HCT116 (cell line): ENCODE data around the gene SLC25A4. TPM values are rescaled to one million over a fixed set of nuclear protein-coding genes. Genes with fewer than 3 reads are reported as not detected.

Experiments used
- ATAC-seq: fragments of 200-7000 bp; cut with Tn5 transposase; 2 replicates; pipeline ENCODE4 v1.9.1; 2020; ENCODE audit warnings: mild to moderate bottlenecking, moderate library complexity
- BruUV-seq: library from RNA; stranded (reverse); fragments of 400-500 nt; replicated peaks from 2 replicates; lab custom pipeline; 2021; lab: Mats Ljungman, UMichigan
- CTCF ChIA-PET: fragments of 300-600 bp; sonication (Branson Sonifier 250); formaldehyde crosslinking; loops from one replicate; lab custom pipeline; 2021; ENCODE audit warnings: antibody characterized with exemption; lab: Charles Lee
- POLR2A ChIA-PET: fragments of 300-600, 350-600 bp; sonication (Branson Sonifier 250); formaldehyde crosslinking; loops from one replicate; lab custom pipeline; 2021; ENCODE audit warnings: antibody characterized with exemption; lab: Charles Lee
- RAD21 ChIA-PET, 2 experiments: fragments of 300-600 bp; sonication (Branson Sonifier 250); formaldehyde crosslinking; loops; one replicate each; lab custom pipeline; 2023; ENCODE audit warnings: low total read pairs in 2 of 2; ENCODE audit not compliant: uncharacterized antibody in 2 of 2, unreplicated experiment in 2 of 2, low non-redundant PET in 1 of 2; lab: Charles Lee
- DNase-seq: peaks from one replicate; pipeline ENCODE4 v3.0.0-alpha.2; 2010; ENCODE audit warnings: low read depth, low spot score
- H2AFZ ChIP-seq: fragments of 200-600 bp; shearing (Covaris generic), sonication (generic); 2 replicates; pipeline ENCODE4 v1.6.1; 2017; ENCODE audit warnings: low read depth, mixed run types, mixed read lengths, antibody characterized with exemption, low read length; ENCODE audit not compliant: poor library complexity, severe bottlenecking
- H3K27ac ChIP-seq: 2 replicates; pipeline ENCODE4 v1.5.1; 2012; ENCODE audit warnings: low read depth, low read length
- H3K27me3 ChIP-seq: fragments of 200-600 bp; sonication (generic); 2 replicates; pipeline ENCODE4 v1.6.1; 2016; ENCODE audit warnings: mixed run types, low read length, mixed read lengths; ENCODE audit not compliant: insufficient read depth
- H3K36me3 ChIP-seq, 2 experiments: fragments of 200-500 bp in 1 of 2; fragments of 200-600 bp in 1 of 2; sonication (Bioruptor generic) in 1 of 2; sonication (generic) in 1 of 2; 2 replicates each; pipeline versions ENCODE4 v1.5.1 to v1.6.1; 2014 to 2016; ENCODE audit warnings: low read length in 2 of 2, inconsistent platforms in 1 of 2, mixed read lengths in 1 of 2, mixed run types in 1 of 2; ENCODE audit not compliant: insufficient read depth in 2 of 2, control insufficient read depth in 1 of 2
- H3K4me1 ChIP-seq, 2 experiments: fragments of 200-600 bp in 1 of 2; sonication (generic) in 1 of 2; 2 replicates each; pipeline versions ENCODE4 v1.5.1 to v1.6.1; 2012 to 2017; ENCODE audit warnings: low read length in 2 of 2, inconsistent platforms in 1 of 2, mild to moderate bottlenecking in 1 of 2, mixed read lengths in 1 of 2, mixed run types in 1 of 2, moderate library complexity in 1 of 2; ENCODE audit not compliant: insufficient read depth in 2 of 2, control insufficient read depth in 1 of 2
- H3K4me2 ChIP-seq: fragments of 200-600 bp; sonication (generic); 2 replicates; pipeline ENCODE4 v1.6.1; 2017; ENCODE audit warnings: mixed run types, low read length, mixed read lengths
- H3K4me3 ChIP-seq, 2 experiments: fragments of 200-600 bp in 1 of 2; sonication (generic) in 1 of 2; replicated peaks in 1 of 2; 2 replicates each; pipeline ENCODE4 v1.5.1; 2011 to 2016; ENCODE audit warnings: low read length in 2 of 2, control low read depth in 1 of 2, low read depth in 1 of 2, mild to moderate bottlenecking in 1 of 2, mixed read lengths in 1 of 2, mixed run types in 1 of 2
- H3K79me2 ChIP-seq: fragments of 200-600 bp; sonication (generic); 2 replicates; pipeline ENCODE4 v1.6.1; 2017; ENCODE audit warnings: mild to moderate bottlenecking, mixed run types, low read length, moderate library complexity, mixed read lengths; ENCODE audit not compliant: insufficient read depth
- H3K9ac ChIP-seq: fragments of 200-600 bp; sonication (generic); 2 replicates; pipeline ENCODE4 v1.6.1; 2016; ENCODE audit warnings: low read length, mixed read lengths
- H3K9me2 ChIP-seq: fragments of 200-600 bp; sonication (generic), shearing (Covaris generic); 2 replicates; pipeline ENCODE4 v1.6.1; 2017; ENCODE audit warnings: mixed run types, mild to moderate bottlenecking, moderate library complexity; ENCODE audit not compliant: insufficient read depth
- H3K9me3 ChIP-seq, 2 experiments: fragments of 200-500 bp in 1 of 2; fragments of 200-600 bp in 1 of 2; sonication (Bioruptor generic) in 1 of 2; sonication (generic) in 1 of 2; 2 replicates each; pipeline ENCODE4 v1.6.1; 2014 to 2017; ENCODE audit warnings: low read length in 2 of 2, mixed read lengths in 2 of 2, inconsistent platforms in 1 of 2, low read depth in 1 of 2, mild to moderate bottlenecking in 1 of 2, mixed run types in 1 of 2, moderate library complexity in 1 of 2; ENCODE audit not compliant: control insufficient read depth in 1 of 2, insufficient read depth in 1 of 2
- H4K20me1 ChIP-seq: fragments of 200-600 bp; sonication (generic), shearing (Covaris generic); 2 replicates; pipeline ENCODE4 v1.6.1; 2017; ENCODE audit warnings: mixed run types, mild to moderate bottlenecking, moderate library complexity; ENCODE audit not compliant: insufficient read depth
- CBX3 ChIP-seq: IDR thresholded peaks from 2 replicates; pipeline ENCODE4 v1.6.1; 2012; ENCODE audit warnings: low read depth
- CTCF ChIP-seq, 3 experiments: fragments of 200-600 bp in 1 of 3; sonication (generic) in 1 of 3; IDR thresholded peaks in 2 of 3; conservative IDR thresholded peaks in 1 of 3; 2 replicates each; pipeline ENCODE4 v1.5.1; 2012 to 2017; ENCODE audit warnings: low read depth in 2 of 3, low read length in 2 of 3, antibody characterized with exemption in 1 of 3, borderline replicate concordance in 1 of 3, control low read depth in 1 of 3, mild to moderate bottlenecking in 1 of 3, mixed read lengths in 1 of 3, mixed run types in 1 of 3, moderate library complexity in 1 of 3; ENCODE audit not compliant: insufficient read depth in 1 of 3
- EGR1 ChIP-seq: IDR thresholded peaks from 2 replicates; pipeline ENCODE4 v1.6.1; 2012; ENCODE audit warnings: low read depth
- ELF1 ChIP-seq: IDR thresholded peaks from 2 replicates; pipeline ENCODE4 v1.6.1; 2012; ENCODE audit warnings: low read depth, borderline replicate concordance
- EZH2 ChIP-seq: fragments of 200-600 bp; sonication (generic); IDR thresholded peaks from 2 replicates; pipeline ENCODE4 v1.6.1; 2017; ENCODE audit warnings: antibody characterized with exemption, mixed run types
- EZH2phosphoT487 ChIP-seq: fragments of 200-600 bp; IDR thresholded peaks from 2 replicates; pipeline ENCODE4 v1.6.1; 2018; ENCODE audit warnings: antibody characterized with exemption, borderline replicate concordance
- FOSL1 ChIP-seq: IDR thresholded peaks from 2 replicates; pipeline ENCODE4 v1.6.1; 2012; ENCODE audit warnings: low read depth
- JUND ChIP-seq: IDR thresholded peaks from 2 replicates; pipeline ENCODE4 v1.6.1; 2012
- MAX ChIP-seq: IDR thresholded peaks from 2 replicates; pipeline ENCODE4 v1.6.1; 2012
- POLR2A ChIP-seq: IDR thresholded peaks from 2 replicates; pipeline ENCODE4 v1.7.0; 2011; ENCODE audit warnings: borderline replicate concordance; ENCODE audit not compliant: insufficient read depth, insufficient read length; ENCODE audit errors: extremely low read depth
- RAD21 ChIP-seq: IDR thresholded peaks from 2 replicates; pipeline ENCODE4 v1.6.1; 2012; ENCODE audit warnings: low read depth, mild to moderate bottlenecking
- SIN3A ChIP-seq: IDR thresholded peaks from 2 replicates; pipeline ENCODE4 v1.6.1; 2012; ENCODE audit warnings: low read depth
- SRF ChIP-seq: IDR thresholded peaks from 2 replicates; pipeline ENCODE4 v1.6.1; 2012; ENCODE audit warnings: low read depth
- TCF7L2 ChIP-seq: IDR thresholded peaks from 2 replicates; pipeline ENCODE4 v1.7.0; 2011; ENCODE audit warnings: borderline replicate concordance, inconsistent platforms; ENCODE audit not compliant: insufficient read depth, insufficient read length; ENCODE audit errors: extremely low read depth
- ZBTB33 ChIP-seq: IDR thresholded peaks from 2 replicates; pipeline ENCODE4 v1.6.1; 2011; ENCODE audit warnings: mild to moderate bottlenecking, low read length, moderate library complexity; ENCODE audit not compliant: insufficient replicate concordance; ENCODE audit errors: extremely low read depth
- ZNF274 ChIP-seq: fragments of 200-500 bp; sonication (Bioruptor generic); IDR thresholded peaks from 2 replicates; pipeline ENCODE4 v1.6.1; 2014; ENCODE audit warnings: mild to moderate bottlenecking, low read depth, low read length, inconsistent platforms
- intact Hi-C: fragments of 100-400 bp; cut with micrococcal nuclease; formaldehyde crosslinking; loops from 2 replicates; pipeline ENCODE4 v1.10.0; 2022
- total RNA-seq: library from RNA; stranded (reverse); gene quantifications from one replicate; pipeline ENCODE4 v1.2.1, GENCODE V29; 2021; ENCODE audit not compliant: unreplicated experiment

SLC25A4 gene
- total RNA-seq, 1 experiment from 2014 or later: 27.9 TPM

GRCh38 chr4:185134307-185134869 lies 8.7 kb upstream of the SLC25A4 start (continued):
- TF ChIP-seq ZNF274 (no peak), POLR2A (no peak), TCF7L2 (no peak), MAX (no peak), SIN3A (no peak), EZH2phosphoT487 (no peak), CBX3 (no peak)

GRCh38 chr4:185137233-185137925 lies 5.7 kb upstream of the SLC25A4 start:
- no peaks in the 10 kb centered on the region for H3K27me3 ChIP-seq
- no peak overlapping the region for H3K9ac ChIP-seq
- H3K36me3 ChIP-seq: no peaks in the 10 kb centered on the region
- H3K4me2 ChIP-seq: no peak overlapping the region
- H4K20me1 ChIP-seq: no peaks in the 10 kb centered on the region
- DNase-seq: no peak
- BruUV-seq: no TSS peak
- H2AFZ ChIP-seq: no peak overlapping the region
- CTCF ChIA-PET: no interaction called here
- RAD21 ChIA-PET: interaction anchor here in 1 of 2 experiments (0.7 kb wide), 1 partner anchor 18 kb away, joined by 3 read pairs; no protein-coding TSS in a partner anchor
- H3K9me2 ChIP-seq: no peaks in the 10 kb centered on the region
- H3K9me3 ChIP-seq: no peaks in the 10 kb centered on the region
- POLR2A ChIA-PET: no interaction called here
- no peak for ATAC-seq
- intact Hi-C loops: no loop called here
- no peaks in the 10 kb centered on the region for H3K79me2 ChIP-seq
- no peak overlapping the region for H3K27ac ChIP-seq
- no peak overlapping the region for H3K4me3 ChIP-seq
- peaks cover 2 to 6% of the 10 kb centered on the region in 2 experiments; a peak in 2 of 4 replicates for H3K4me1 ChIP-seq
- no peak for TF ChIP-seq RAD21
- no peak for TF ChIP-seq ZBTB33
- no peak for TF ChIP-seq JUND
- TF ChIP-seq EGR1: no peak
- no peak for TF ChIP-seq EZH2
- TF ChIP-seq CTCF (IDR thresholded peaks at IDR 0.05 in 2 of 3, conservative IDR thresholded peaks at IDR 0.05 in 1 of 3; ENCODE audit: borderline replicate concordance in 1 of 3, insufficient read depth in 1 of 3, low read depth in 2 of 3, low read length in 2 of 3): no peak
- TF ChIP-seq EZH2phosphoT487: no peak
- no peak for TF ChIP-seq POLR2A
- no peak for TF ChIP-seq ELF1
- TF ChIP-seq ZNF274: no peak
- no peak for TF ChIP-seq FOSL1
- TF ChIP-seq MAX: no peak
- no peak for TF ChIP-seq SRF
